Keratinocyte (primary cell): ENCODE results near the gene LRRFIP2. TPM values are rescaled to one million over a fixed set of nuclear protein-coding genes. Genes with fewer than 3 reads are reported as not detected.

Experiments used
- DNase-seq: peaks from one replicate; pipeline ENCODE4 v3.0.0-alpha.2; 2011; ENCODE audit warnings: low read depth, missing footprints, low spot score
- FAIRE-seq: peaks from 2 replicates; lab custom pipeline; 2011; peaks lifted over from hg19 to GRCh38; lab: Jason Lieb, UNC
- H2AFZ ChIP-seq: 2 replicates; pipeline ENCODE4 v1.6.0; 2012; ENCODE audit warnings: low read length, control low read depth, inconsistent platforms; ENCODE audit not compliant: control insufficient read depth
- H3K27ac ChIP-seq: 2 replicates; pipeline ENCODE4 v1.5.1; 2011; ENCODE audit warnings: low read length; ENCODE audit not compliant: control insufficient read depth, insufficient read depth
- H3K27me3 ChIP-seq: 3 replicates; pipeline ENCODE4 v1.6.0; 2011; ENCODE audit warnings: low read length; ENCODE audit not compliant: control insufficient read depth, insufficient read depth; ENCODE audit errors: extremely low read depth
- H3K36me3 ChIP-seq, 2 experiments: 2 replicates in 1 of 2; 3 replicates in 1 of 2; pipeline ENCODE4 v1.5.1; 2011; ENCODE audit warnings: low read length in 2 of 2, mild to moderate bottlenecking in 1 of 2; ENCODE audit not compliant: control insufficient read depth in 2 of 2, insufficient read depth in 2 of 2; ENCODE audit errors: extremely low read depth in 1 of 2
- H3K4me1 ChIP-seq: 3 replicates; pipeline ENCODE4 v1.5.1; 2011; ENCODE audit warnings: low read length; ENCODE audit not compliant: control insufficient read depth, insufficient read depth; ENCODE audit errors: extremely low read depth
- H3K4me2 ChIP-seq: 3 replicates; pipeline ENCODE4 v1.6.0; 2011; ENCODE audit warnings: low read depth, low read length; ENCODE audit not compliant: control insufficient read depth, insufficient read depth; ENCODE audit errors: extremely low read depth
- H3K4me3 ChIP-seq, 3 experiments: fragments of 200-600 bp in 1 of 3; sonication (generic) in 1 of 3; 2 replicates in 2 of 3; 3 replicates in 1 of 3; pipeline ENCODE4 v1.5.1; 2011 to 2016; ENCODE audit warnings: low read length in 3 of 3, mild to moderate bottlenecking in 3 of 3, control low read depth in 2 of 3, inconsistent platforms in 1 of 3, low read depth in 1 of 3, mixed read lengths in 1 of 3, mixed run types in 1 of 3, moderate library complexity in 1 of 3; ENCODE audit not compliant: control insufficient read depth in 2 of 3, insufficient read depth in 2 of 3; ENCODE audit errors: extremely low read depth in 1 of 3
- H3K79me2 ChIP-seq: 2 replicates; pipeline ENCODE4 v1.6.0; 2012; ENCODE audit warnings: low read length; ENCODE audit not compliant: control insufficient read depth, insufficient read depth
- H3K9ac ChIP-seq: 3 replicates; pipeline ENCODE4 v1.6.0; 2011; ENCODE audit warnings: low read length; ENCODE audit not compliant: control insufficient read depth, insufficient read depth; ENCODE audit errors: extremely low read depth
- H3K9me1 ChIP-seq: 3 replicates; pipeline ENCODE4 v1.6.0; 2011; ENCODE audit warnings: low read length; ENCODE audit not compliant: control insufficient read depth, insufficient read depth; ENCODE audit errors: extremely low read depth
- H3K9me3 ChIP-seq: 2 replicates; pipeline ENCODE4 v1.5.1; 2012; ENCODE audit warnings: low read depth, low read length; ENCODE audit not compliant: control insufficient read depth
- H4K20me1 ChIP-seq: 3 replicates; pipeline ENCODE4 v1.6.0; 2011; ENCODE audit warnings: low read length; ENCODE audit not compliant: control insufficient read depth, insufficient read depth; ENCODE audit errors: extremely low read depth
- CTCF ChIP-seq, 3 experiments: IDR thresholded peaks in 1 of 3; conservative IDR thresholded peaks in 1 of 3; optimal IDR thresholded peaks in 1 of 3; 2 replicates in 2 of 3; 3 replicates in 1 of 3; pipeline versions ENCODE3 to v1.5.1; 2011; ENCODE audit warnings: low read length in 3 of 3, mild to moderate bottlenecking in 3 of 3, moderate library complexity in 2 of 3, control low read depth in 1 of 3, inconsistent platforms in 1 of 3; ENCODE audit not compliant: insufficient read depth in 2 of 3; ENCODE audit errors: extremely low read depth in 1 of 3
- EZH2 ChIP-seq: IDR thresholded peaks from one replicate; pipeline ENCODE4 v1.6.1; 2012; ENCODE audit warnings: inconsistent platforms, mild to moderate bottlenecking, low read length, moderate library complexity
- dilution Hi-C: fragments of 300-500 bp; cut with MboI; formaldehyde crosslinking; loops from one replicate; pipeline ENCODE4 v1.7.0; 2020; ENCODE audit warnings: low sequenced_read_pairs; ENCODE audit not compliant: extremely low pct_ligation_motif_present
- polyA plus RNA-seq, 5 experiments: library from polyadenylated mRNA; depleted of rRNA in 3 of 5; stranded (reverse) in 3 of 5; stranded (forward) in 1 of 5; unstranded in 1 of 5; fragments of >200 nt; gene quantifications; 1 replicate in 1 of 5; 2 replicates in 3 of 5; 3 replicates in 1 of 5; pipeline versions ENCODE4 v1.2.1 to v1.2.3, GENCODE V29; 2011 to 2012; ENCODE audit warnings: missing spikeins in 2 of 5, low read depth in 1 of 5, low replicate concordance in 1 of 5

Gene LRRFIP2
- polyA plus RNA-seq, 1 donor (not counting 4 experiments of a cell fraction or from before 2014, with no cell fraction given), result 70.3 TPM

DNA sequence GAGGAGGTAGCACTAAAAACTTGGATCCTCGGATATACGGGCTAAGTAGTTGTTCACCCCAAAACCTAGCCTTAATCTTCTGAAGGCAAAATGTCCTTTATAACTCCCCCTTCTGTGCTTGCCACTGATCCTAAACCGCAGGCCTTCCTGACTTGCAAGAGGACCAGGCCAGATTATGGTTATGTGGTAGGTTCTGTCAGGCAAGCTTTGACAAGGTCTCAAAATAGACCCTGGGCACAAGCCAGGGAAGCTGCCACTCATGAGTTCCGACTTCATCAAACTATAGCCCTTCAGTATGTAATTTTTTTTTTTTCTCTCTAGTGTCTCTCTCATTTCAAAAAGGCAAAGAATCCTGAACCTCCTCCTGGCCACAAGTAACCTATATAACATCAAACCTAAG, 3.2 kb downstream of the LRRFIP2 start:
- DNase-seq (no peak), FAIRE-seq (peak; percentile 80)
- H3K9me3 ChIP-seq, result no peaks in the 10 kb centered on the region
- H4K20me1 ChIP-seq, result no peaks in the 10 kb centered on the region
- peak overlapping the region; percentile 45 for H3K27ac ChIP-seq
- dilution Hi-C loops, result no loop called here
- H3K36me3 ChIP-seq, result peaks cover 10% of the 10 kb centered on the region in 2 experiments
- H3K27me3 ChIP-seq, result no peaks in the 10 kb centered on the region
- TF ChIP-seq EZH2 (no peak), CTCF (optimal IDR thresholded peaks at IDR 0.05 in 1 of 3, IDR thresholded peaks at IDR 0.05 in 1 of 3, conservative IDR thresholded peaks at IDR 0.05 in 1 of 3; ENCODE audit: extremely low read depth in 1 of 3, insufficient read depth in 2 of 3, low read length in 3 of 3) (no peak)
- no peaks in the 10 kb centered on the region for H3K9me1 ChIP-seq
- peak overlapping the region; percentile 78 for H3K4me2 ChIP-seq
- H2AFZ ChIP-seq, result no peak overlapping the region
- H3K79me2 ChIP-seq, result peaks cover 98% of the 10 kb centered on the region
- H3K9ac ChIP-seq, result peak overlapping the region; percentile 46
- peaks cover 25% of the 10 kb centered on the region for H3K4me1 ChIP-seq
- H3K4me3 ChIP-seq, result peak overlapping the region in 2 of 3 experiments; percentile 12 to 50

- Histone ChIP-seq H3K9me3 (no peaks in the 10 kb centered on the region), H3K27ac (peak overlapping the region; percentile 10), H2AFZ (no peak overlapping the region), H3K4me1 (peaks cover 25% of the 10 kb centered on the region), H3K79me2 (peaks cover 96% of the 10 kb centered on the region), H3K27me3 (no peaks in the 10 kb centered on the region), H4K20me1 (no peaks in the 10 kb centered on the region), H3K36me3 (peaks cover 10% of the 10 kb centered on the region in 2 experiments), H3K9ac (peak overlapping the region; percentile 46), H3K9me1 (no peaks in the 10 kb centered on the region), H3K4me2 (peak overlapping the region; percentile 78), H3K4me3 (no peak overlapping the region)
- dilution Hi-C loops, result no loop called here
- FAIRE-seq (peak; percentile 48), DNase-seq (no peak)
- TF ChIP-seq EZH2, result no peak
- TF ChIP-seq CTCF (optimal IDR thresholded peaks at IDR 0.05 in 1 of 3, IDR thresholded peaks at IDR 0.05 in 1 of 3, conservative IDR thresholded peaks at IDR 0.05 in 1 of 3; ENCODE audit: extremely low read depth in 1 of 3, insufficient read depth in 2 of 3, low read length in 3 of 3), result no peak
Measured at GRCh38 chr3:37170513-37170912, 3.9 kb downstream of the LRRFIP2 start.
